Neural progenitor cell (in vitro differentiated cells): ENCODE data around the gene SNRNP200. TPM values are rescaled to one million over a fixed set of nuclear protein-coding genes. Genes with fewer than 3 reads are reported as not detected.
A peak's percentile ranks its signal among the peaks of the same experiment; 100 is the strongest.

Source experiments
- DNase-seq: peaks from one replicate; pipeline ENCODE4 v3.0.0-alpha.2; 2016; ENCODE audit warnings: low spot score
- H2AFZ ChIP-seq: fragments of 200-600 bp; sonication (generic); replicated peaks from 2 replicates; pipeline ENCODE4 v1.6.1; 2016; ENCODE audit warnings: antibody characterized with exemption
- H3F3A ChIP-seq: fragments of 200-600 bp; sonication (generic); 2 replicates; pipeline ENCODE4 v1.6.1; 2016; ENCODE audit warnings: antibody characterized with exemption, low read depth
- H3K27ac ChIP-seq: fragments of 200-600 bp; sonication (generic); 2 replicates; pipeline ENCODE4 v1.5.1; 2016; ENCODE audit warnings: mild to moderate bottlenecking
- H3K27me3 ChIP-seq: fragments of 200-600 bp; sonication (generic); 2 replicates; pipeline ENCODE4 v1.6.1; 2016; ENCODE audit warnings: mild to moderate bottlenecking, moderate library complexity
- H3K36me3 ChIP-seq: fragments of 200-600 bp; sonication (generic); 2 replicates; pipeline ENCODE4 v1.5.1; 2016
- H3K4me1 ChIP-seq: fragments of 200-600 bp; sonication (generic); 2 replicates; pipeline ENCODE4 v1.6.1; 2016; ENCODE audit warnings: mixed run types
- H3K4me2 ChIP-seq: fragments of 200-600 bp; sonication (generic); 2 replicates; pipeline ENCODE4 v1.6.1; 2016
- H3K4me3 ChIP-seq: fragments of 200-600 bp; sonication (generic); 2 replicates; pipeline ENCODE4 v1.5.1; 2016
- H3K79me2 ChIP-seq: fragments of 200-600 bp; sonication (generic); 2 replicates; pipeline ENCODE4 v1.6.1; 2016; ENCODE audit warnings: low read depth
- H3K9ac ChIP-seq: fragments of 200-600 bp; sonication (generic); 2 replicates; pipeline ENCODE4 v1.6.1; 2016
- H3K9me3 ChIP-seq: fragments of 200-600 bp; sonication (generic); 2 replicates; pipeline ENCODE4 v1.5.1; 2016; ENCODE audit warnings: low read depth
- H4K20me1 ChIP-seq: fragments of 200-600 bp; sonication (generic); 2 replicates; pipeline ENCODE4 v1.6.1; 2016; ENCODE audit warnings: low read depth
- H3K27ac Mint-ChIP-seq: 3 replicates; pipeline ENCODE4 v1.8.0; 2021; ENCODE audit warnings: mixed read lengths
- H3K27me3 Mint-ChIP-seq: 2 replicates; pipeline ENCODE4 v1.8.0; 2022; ENCODE audit warnings: low read depth, mild to moderate bottlenecking, inconsistent platforms, moderate library complexity, mixed read lengths; ENCODE audit not compliant: insufficient read depth
- H3K36me3 Mint-ChIP-seq: 3 replicates; pipeline ENCODE4 v1.8.0; 2021; ENCODE audit warnings: mixed read lengths
- H3K4me1 Mint-ChIP-seq: 3 replicates; pipeline ENCODE4 v1.8.0; 2021; ENCODE audit warnings: mixed read lengths
- H3K4me3 Mint-ChIP-seq: 3 replicates; pipeline ENCODE4 v1.8.0; 2021; ENCODE audit warnings: mild to moderate bottlenecking, moderate library complexity, mixed read lengths
- H3K9me3 Mint-ChIP-seq: 3 replicates; pipeline ENCODE4 v1.8.0; 2020; ENCODE audit warnings: mixed read lengths
- EZH2 ChIP-seq: fragments of 200-600 bp; sonication (generic); IDR thresholded peaks from 2 replicates; pipeline ENCODE4 v1.6.1; 2017; ENCODE audit warnings: antibody characterized with exemption, mild to moderate bottlenecking, moderate library complexity
- EZH2phosphoT487 ChIP-seq: fragments of 200-600 bp; sonication (generic); IDR thresholded peaks from 2 replicates; pipeline ENCODE4 v1.6.1; 2017; ENCODE audit warnings: antibody characterized with exemption
- total RNA-seq: library from RNA; depleted of rRNA; stranded (reverse); fragments of >200 nt; gene quantifications from 2 replicates; pipeline ENCODE4 v1.2.3, GENCODE V29; 2015; ENCODE audit warnings: low replicate concordance
- TF ChIP-seq, protein P1 (sequence below): fragments of 200-600 bp; sonication (generic); IDR thresholded peaks from 2 replicates; pipeline ENCODE4 v1.5.1; 2017; ENCODE audit warnings: antibody characterized with exemption, mild to moderate bottlenecking

The SNRNP200 gene
- total RNA-seq = 94.3 and 128 TPM in 2 replicates

DNA sequence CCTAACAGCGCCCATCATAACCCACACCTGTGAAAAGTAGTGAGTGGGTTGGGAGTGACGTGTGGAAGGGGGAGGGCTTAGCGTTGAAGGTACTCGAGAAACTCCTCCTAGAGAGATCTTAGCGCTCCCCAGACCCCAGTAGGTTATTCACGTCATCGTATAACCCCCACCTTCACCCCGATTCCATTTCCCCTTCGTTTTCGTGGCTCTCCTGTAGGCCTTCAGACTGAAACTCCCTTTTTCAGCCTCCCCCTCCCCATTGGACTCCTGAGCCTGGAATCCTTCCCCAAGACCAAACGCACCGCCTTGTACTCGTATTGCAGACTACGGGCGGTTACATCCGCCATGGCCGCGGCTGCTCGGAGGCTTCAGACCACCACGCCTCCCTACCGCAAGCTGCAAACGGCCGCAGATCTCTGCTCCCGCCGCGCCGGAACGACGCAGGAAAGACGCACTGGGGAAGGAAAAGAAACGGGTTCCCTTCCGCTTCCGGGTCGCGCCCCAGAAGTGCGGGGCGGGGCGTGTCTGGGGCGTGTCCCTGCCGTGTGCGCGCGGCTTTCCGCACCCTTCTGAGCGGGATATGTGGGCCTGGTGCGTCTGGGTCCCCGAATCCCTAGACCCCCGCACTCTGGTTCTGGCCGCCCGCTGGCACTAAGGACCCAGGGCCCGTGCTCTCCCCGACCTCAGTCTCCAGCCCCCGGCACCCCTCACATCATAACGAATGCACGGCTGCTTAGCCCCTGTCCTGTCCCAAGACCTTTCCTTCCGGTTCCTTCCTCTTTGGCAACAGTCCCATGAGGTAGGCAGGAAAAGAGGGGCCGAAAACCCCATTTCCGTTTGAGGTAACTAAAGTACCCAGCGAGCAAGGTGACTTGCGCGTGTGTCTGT, at the start of gene SNRNP200:
Gene SNRNP200, minus strand, starts transcription at position 456 of the 888 bp plus-strand sequence. Its CDS starts 109 bp downstream, at position 347.
- Histone ChIP-seq H3K36me3 (peaks cover 19% of the 10 kb centered on the region), H3K4me1 (peaks cover 16% of the 10 kb centered on the region), H3K27ac (peak within 1 kb of the TSS; percentile 62), H3K9ac (peak within 1 kb of the TSS; percentile 85), H3K27me3 (no peaks in the 10 kb centered on the region), H4K20me1 (peaks cover 27% of the 10 kb centered on the region), H3K4me3 (peak within 1 kb of the TSS; percentile 94), H3F3A (peaks cover 8% of the 10 kb centered on the region), H2AFZ (peak within 1 kb of the TSS; percentile 85), H3K9me3 (no peaks in the 10 kb centered on the region), H3K79me2 (peaks cover 56% of the 10 kb centered on the region), H3K4me2 (peak within 1 kb of the TSS; percentile 85)
- TF ChIP-seq EZH2phosphoT487 = no peak
- TF ChIP-seq EZH2 = no peak
- TF ChIP-seq, protein P1, sequence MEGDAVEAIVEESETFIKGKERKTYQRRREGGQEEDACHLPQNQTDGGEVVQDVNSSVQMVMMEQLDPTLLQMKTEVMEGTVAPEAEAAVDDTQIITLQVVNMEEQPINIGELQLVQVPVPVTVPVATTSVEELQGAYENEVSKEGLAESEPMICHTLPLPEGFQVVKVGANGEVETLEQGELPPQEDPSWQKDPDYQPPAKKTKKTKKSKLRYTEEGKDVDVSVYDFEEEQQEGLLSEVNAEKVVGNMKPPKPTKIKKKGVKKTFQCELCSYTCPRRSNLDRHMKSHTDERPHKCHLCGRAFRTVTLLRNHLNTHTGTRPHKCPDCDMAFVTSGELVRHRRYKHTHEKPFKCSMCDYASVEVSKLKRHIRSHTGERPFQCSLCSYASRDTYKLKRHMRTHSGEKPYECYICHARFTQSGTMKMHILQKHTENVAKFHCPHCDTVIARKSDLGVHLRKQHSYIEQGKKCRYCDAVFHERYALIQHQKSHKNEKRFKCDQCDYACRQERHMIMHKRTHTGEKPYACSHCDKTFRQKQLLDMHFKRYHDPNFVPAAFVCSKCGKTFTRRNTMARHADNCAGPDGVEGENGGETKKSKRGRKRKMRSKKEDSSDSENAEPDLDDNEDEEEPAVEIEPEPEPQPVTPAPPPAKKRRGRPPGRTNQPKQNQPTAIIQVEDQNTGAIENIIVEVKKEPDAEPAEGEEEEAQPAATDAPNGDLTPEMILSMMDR = no peak
- H3K4me3 Mint-ChIP-seq = peak within 1 kb of the TSS; percentile 100
- no peaks in the 10 kb centered on the region for H3K9me3 Mint-ChIP-seq
- H3K27me3 Mint-ChIP-seq = peaks cover 2% of the 10 kb centered on the region
- peak within 1 kb of the TSS; percentile 99 for H3K27ac Mint-ChIP-seq
- H3K36me3 Mint-ChIP-seq = peaks cover 29% of the 10 kb centered on the region
- H3K4me1 Mint-ChIP-seq = peaks cover 25% of the 10 kb centered on the region
- peak; percentile 93 for DNase-seq

DNA sequence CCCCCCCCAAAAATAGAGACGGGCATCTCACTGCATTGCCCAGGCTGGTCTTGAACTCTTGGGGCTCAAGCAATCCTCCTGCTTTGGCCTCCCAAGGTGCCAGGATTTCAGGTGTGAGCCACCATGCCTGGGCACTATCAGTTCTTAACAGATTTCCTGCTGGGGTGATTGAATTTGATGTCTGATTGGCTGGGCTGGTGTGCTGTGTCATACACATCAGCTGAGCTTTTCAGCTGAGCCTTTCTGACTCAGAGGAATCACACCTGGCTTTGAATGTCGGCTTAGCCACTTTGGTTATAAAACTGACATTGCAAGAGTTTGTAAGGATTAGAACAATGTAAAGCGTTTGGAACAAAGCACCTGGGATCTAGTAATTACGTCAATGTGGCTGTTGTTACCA, 49.1 kb upstream of the SNRNP200 start:
- TF ChIP-seq EZH2phosphoT487 (no peak), EZH2 (no peak)
- TF ChIP-seq, protein P1 = no peak
- no peaks in the 10 kb centered on the region for H3K4me1 ChIP-seq
- Mint-ChIP-seq H3K4me3 (no peak overlapping the region), H3K27ac (no peak overlapping the region), H3K27me3 (no peaks in the 10 kb centered on the region), H3K9me3 (no peaks in the 10 kb centered on the region), H3K36me3 (peaks cover 36% of the 10 kb centered on the region), H3K4me1 (no peaks in the 10 kb centered on the region)
- H3K9me3 ChIP-seq = no peaks in the 10 kb centered on the region
- H3K4me2 ChIP-seq = no peak overlapping the region
- no peaks in the 10 kb centered on the region for H3K79me2 ChIP-seq
- DNase-seq = no peak
- no peak overlapping the region for H3K9ac ChIP-seq
- H3F3A ChIP-seq = no peaks in the 10 kb centered on the region
- H3K27ac ChIP-seq = no peak overlapping the region
- no peaks in the 10 kb centered on the region for H3K27me3 ChIP-seq
- H3K36me3 ChIP-seq = no peaks in the 10 kb centered on the region
- no peak overlapping the region for H2AFZ ChIP-seq
- no peaks in the 10 kb centered on the region for H4K20me1 ChIP-seq
- H3K4me3 ChIP-seq = no peak overlapping the region

DNA sequence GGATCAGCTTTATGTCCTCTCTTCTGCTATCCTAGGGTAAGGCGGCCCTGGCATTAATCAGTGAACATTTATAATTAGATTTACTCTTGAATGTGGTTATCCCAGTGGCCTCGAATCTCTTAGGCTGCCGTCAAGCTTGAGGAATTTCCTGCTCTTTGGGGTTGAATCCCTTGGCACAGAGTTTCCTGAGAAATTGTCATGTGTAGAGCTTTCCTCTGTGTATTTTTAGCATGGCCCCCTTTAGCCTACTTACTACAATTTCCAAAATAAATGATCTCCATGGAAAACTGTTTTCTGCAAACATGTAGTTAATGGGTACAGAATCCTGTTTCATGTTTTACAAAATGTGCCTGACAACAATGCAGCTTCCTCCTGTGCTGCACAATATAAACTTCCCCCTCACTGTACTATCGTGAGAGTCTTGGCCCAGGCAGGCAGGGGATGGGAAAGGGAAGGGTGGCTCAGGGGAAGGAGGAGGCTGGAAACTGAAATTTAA, 48.3 kb upstream of the SNRNP200 start:
- no peak overlapping the region for H2AFZ ChIP-seq
- Mint-ChIP-seq H3K27ac (no peak overlapping the region), H3K4me1 (no peaks in the 10 kb centered on the region), H3K9me3 (no peaks in the 10 kb centered on the region), H3K36me3 (peaks cover 41% of the 10 kb centered on the region), H3K4me3 (no peak overlapping the region), H3K27me3 (no peaks in the 10 kb centered on the region)
- no peak for TF ChIP-seq EZH2
- TF ChIP-seq, protein P1 = no peak
- no peak for TF ChIP-seq EZH2phosphoT487
- no peak overlapping the region for H3K4me3 ChIP-seq
- no peak overlapping the region for H3K27ac ChIP-seq
- H4K20me1 ChIP-seq = no peaks in the 10 kb centered on the region
- H3K36me3 ChIP-seq = peaks cover 5% of the 10 kb centered on the region
- H3K9ac ChIP-seq = no peak overlapping the region
- no peaks in the 10 kb centered on the region for H3K79me2 ChIP-seq
- no peak for DNase-seq
- no peak overlapping the region for H3K4me2 ChIP-seq
- no peaks in the 10 kb centered on the region for H3K9me3 ChIP-seq
- H3K4me1 ChIP-seq = no peaks in the 10 kb centered on the region
- no peaks in the 10 kb centered on the region for H3K27me3 ChIP-seq
- no peaks in the 10 kb centered on the region for H3F3A ChIP-seq
